HL-60/S4 treated with retinoic acid at 250 ng/mL for 4 days and 3 days (cell line): Measurements from ENCODE around the gene NLGN1.

Experiments used
- in situ Hi-C: fragments of 300-500 bp; cut with MboI; formaldehyde crosslinking; loops from 2 replicates; pipeline ENCODE4 v1.7.0; 2022; ENCODE audit warnings: low sequenced_read_pairs

NLGN1 gene

GRCh38 chr3:173630849-173631248 lies 233.3 kb downstream of the NLGN1 start:
- in situ Hi-C loops = no loop called here

DNA sequence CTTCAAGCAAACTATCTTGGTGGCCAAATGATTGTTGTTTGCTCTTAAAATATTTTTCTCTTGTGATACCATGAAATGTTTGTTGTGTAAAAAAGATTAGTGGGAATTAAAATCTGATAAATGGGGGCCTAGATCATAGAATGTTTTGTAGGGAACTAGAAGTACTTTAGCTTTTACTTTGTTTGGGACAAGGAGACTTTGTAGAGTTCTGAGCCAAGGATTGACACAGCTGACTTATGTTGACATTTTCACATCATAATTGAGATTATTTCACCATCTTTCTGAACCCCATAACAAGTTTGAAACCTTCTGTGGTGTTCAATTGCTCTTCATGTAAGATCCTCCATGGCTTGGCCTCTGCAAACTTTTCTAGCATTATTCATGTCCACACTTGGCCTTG lies 235.4 kb downstream of the NLGN1 start:
- in situ Hi-C loops = no loop called here

GRCh38 chr3:173635826-173636225 lies 238.3 kb downstream of the NLGN1 start:
- in situ Hi-C loops = no loop called here

GRCh38 chr3:173639098-173639497 lies 241.6 kb downstream of the NLGN1 start:
- in situ Hi-C loops = no loop called here

DNA sequence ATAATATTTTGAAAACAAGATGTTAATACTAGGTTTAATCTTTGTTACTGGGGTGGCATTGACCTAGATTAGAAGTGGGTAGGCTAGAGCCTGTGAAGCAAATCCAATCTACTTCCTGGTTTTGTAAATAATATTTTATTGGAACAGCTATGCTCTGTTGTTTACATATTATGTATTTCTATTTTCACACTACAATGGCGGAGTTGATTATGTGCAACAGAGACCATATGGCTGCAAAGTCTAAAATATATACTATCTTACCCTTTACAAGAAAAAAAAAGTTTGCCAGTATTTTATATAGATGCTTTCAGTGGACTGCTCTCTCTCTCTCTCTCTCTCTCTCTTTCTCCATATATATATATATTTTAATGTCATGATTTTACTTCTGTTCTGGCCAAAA lies 244.2 kb downstream of the NLGN1 start:
- in situ Hi-C loops = no loop called here

GRCh38 chr3:173644086-173645082 lies 246.8 kb downstream of the NLGN1 start:
- in situ Hi-C loops = no loop called here

DNA sequence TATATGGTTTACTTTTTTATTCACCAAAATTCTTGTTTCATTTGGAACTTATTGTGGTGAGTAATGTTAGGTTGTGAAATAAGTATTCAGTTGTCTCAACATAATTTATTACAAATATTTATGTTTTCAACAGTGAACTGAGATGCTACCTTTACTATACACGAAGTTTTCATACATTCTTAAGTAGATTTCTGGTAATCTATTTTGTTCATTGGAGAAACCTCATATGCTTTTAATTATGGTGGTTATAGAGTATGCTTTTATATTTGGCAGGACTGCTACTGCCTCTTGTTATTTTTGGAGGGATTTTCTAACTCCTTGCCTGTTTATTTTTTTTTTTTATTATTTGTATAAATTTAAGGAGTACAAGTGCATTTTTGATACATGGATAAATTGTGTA lies 253.1 kb downstream of the NLGN1 start:
- in situ Hi-C loops = no loop called here

- in situ Hi-C loops = no loop called here
Observed at GRCh38 chr3:173652093-173652492, 254.5 kb downstream of the NLGN1 start.

- in situ Hi-C loops = no loop called here
Observed at GRCh38 chr3:173653781-173654180, 256.2 kb downstream of the NLGN1 start.

GRCh38 chr3:173659972-173660371 lies 262.4 kb downstream of the NLGN1 start:
- in situ Hi-C loops = no loop called here

DNA sequence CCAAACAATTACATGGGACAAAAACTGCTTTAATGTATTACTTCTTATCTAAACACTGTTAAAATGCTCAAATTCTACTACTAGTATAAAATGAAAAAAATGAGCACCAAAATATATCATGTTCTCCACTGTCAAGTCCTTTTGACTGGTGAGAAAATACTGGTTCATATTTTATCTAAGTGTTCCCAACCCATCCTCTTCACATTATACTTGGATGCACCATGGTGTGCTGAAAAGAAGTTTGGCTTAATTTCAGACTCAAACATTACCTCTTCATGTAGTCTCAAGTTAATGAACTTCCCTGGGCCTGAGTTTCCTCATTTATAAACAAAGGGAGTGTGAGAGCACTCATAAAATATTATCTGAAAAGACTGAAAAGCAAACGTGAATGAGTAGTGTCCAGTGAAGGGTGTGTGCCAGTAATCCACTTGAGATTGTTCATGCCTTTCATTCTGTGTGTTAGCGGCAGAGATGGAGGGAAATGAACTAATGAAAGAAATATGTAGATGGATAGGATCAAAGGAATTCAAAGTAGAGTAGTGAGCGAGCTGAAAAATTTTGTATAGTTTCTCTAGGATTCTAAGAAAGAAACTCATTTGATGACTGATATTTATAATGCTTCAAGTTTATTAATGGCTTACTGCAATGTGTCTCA lies 263.2 kb downstream of the NLGN1 start:
- in situ Hi-C loops = no loop called here

DNA sequence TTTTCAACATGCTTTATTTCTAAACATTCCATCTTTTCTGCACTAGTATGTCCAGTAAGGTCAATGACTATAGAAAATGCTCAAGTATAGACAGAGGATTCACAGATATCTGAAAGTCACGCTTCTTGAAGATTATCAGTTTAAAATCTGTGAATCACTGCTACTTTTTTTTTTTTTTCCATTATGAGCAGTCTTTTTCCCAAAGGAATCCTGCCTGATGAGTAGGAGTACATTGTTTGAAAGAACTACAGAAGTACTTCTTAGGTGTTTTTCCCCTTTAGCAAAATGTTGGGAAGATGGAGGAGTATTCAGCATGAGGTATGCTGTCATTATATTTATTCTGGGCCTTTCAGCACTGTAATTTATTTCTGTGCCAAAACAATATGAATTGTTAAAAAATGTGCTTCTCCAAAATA lies 266.2 kb downstream of the NLGN1 start:
- in situ Hi-C loops = no loop called here

GRCh38 chr3:173676094-173676493 lies 278.6 kb downstream of the NLGN1 start:
- in situ Hi-C loops = no loop called here

- in situ Hi-C loops = no loop called here
Observed at GRCh38 chr3:173681188-173681678, 283.7 kb downstream of the NLGN1 start.

DNA sequence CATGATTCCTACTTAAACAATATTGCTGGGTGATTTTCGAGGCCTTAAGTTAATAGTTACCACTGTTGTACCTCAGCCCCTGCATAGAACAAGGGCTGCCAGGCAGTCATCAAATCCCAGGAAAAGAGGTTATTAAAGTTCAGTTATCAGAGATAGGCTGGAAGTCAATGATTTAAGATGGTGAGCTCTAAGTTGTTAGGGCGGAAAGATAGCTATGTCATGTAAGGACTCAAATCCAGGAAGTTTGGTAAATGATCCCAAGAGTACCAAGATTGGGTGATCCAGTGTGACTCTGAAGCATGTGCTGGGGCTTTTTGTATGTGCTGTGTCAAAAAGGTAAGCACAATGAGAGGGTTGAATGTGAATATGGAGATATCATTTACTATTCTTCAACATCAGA lies 287.9 kb downstream of the NLGN1 start:
- in situ Hi-C loops = no loop called here

GRCh38 chr3:173688216-173688842 lies 290.8 kb downstream of the NLGN1 start:
- in situ Hi-C loops = no loop called here

DNA sequence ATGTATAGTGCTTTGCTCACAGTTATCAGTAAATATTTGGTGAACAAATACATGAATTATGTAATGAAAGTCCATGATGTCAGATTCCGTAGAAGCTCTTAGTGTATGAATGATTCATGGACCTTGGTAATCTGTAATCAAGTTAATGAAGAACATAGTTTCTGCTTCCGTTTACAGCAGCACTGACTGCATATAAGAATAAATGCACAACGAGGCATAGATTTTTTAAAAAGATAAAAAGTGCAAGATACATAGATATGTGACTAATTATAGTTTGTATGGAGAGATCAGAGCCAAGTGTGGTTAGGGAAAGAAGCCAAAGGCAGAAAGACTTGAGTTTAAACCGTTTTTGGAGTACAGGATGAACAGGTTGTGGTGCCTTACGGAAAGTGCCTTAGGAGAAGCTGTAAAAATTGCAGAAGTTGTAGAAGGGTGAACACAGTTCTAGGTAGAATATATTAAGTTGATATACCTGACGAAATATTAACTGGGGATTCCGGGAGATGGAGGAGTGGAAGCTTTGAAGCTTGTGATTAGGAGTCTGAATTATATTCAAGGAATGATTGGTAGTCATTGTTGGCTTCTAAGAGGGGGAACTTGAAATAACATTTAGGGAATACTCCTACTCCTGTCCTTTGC lies 293.1 kb downstream of the NLGN1 start:
- in situ Hi-C loops = no loop called here

GRCh38 chr3:173699353-173699752 lies 301.8 kb downstream of the NLGN1 start:
- in situ Hi-C loops = no loop called here

DNA sequence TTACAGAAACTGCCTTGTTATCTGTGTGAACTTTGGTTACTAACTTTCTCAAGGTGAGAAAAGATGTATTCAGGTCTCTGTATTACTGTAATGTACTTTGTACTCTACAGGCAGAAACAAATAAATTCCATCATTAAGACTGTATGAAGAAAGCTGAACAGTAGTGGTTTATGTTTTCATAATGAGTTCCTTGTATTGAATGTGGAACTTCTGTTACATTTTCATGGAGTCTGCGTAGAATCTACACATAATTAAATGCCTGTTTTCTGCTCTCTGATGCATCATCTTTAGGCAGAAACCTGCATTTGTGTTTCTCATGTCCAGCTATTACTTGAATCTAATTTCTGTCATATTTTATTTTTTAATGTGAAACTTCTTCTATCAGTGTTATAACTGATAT lies 302.8 kb downstream of the NLGN1 start:
- in situ Hi-C loops = no loop called here

DNA sequence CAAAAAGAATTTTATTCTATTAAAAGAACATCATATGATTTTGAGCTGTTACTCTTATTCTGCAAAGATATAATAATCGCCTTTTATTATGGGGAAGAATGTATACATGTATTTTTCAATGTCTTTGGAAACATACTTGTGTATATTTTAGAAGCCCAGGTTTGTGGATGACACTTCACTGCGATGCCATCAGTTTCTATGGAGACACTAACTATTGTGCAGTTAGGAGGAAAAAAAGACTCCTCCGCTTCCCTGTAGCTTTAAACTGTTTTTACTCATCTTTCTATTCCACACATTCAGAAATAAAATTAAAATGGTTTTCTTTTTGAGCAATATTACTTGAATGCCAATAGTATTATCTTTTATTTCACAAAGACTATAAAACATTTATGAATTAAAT lies 305.0 kb downstream of the NLGN1 start:
- in situ Hi-C loops = no loop called here

GRCh38 chr3:173703771-173704170 lies 306.2 kb downstream of the NLGN1 start:
- in situ Hi-C loops = no loop called here
